SK-N-MC (cell line): ENCODE results near the gene GAS6.

ENCODE experiments used
- EZH2 ChIP-seq: fragments of 200-600 bp; sonication (generic); IDR thresholded peaks from one replicate; pipeline ENCODE4 v1.6.1; 2017; ENCODE audit warnings: antibody characterized with exemption
- POLR2AphosphoS5 ChIP-seq: IDR thresholded peaks from 2 replicates; pipeline ENCODE4 v1.6.1; 2012; ENCODE audit warnings: mild to moderate bottlenecking, low read depth, low read length, borderline replicate concordance

GRCh38 chr13:113883921-113884804 lies 20.3 kb upstream of the GAS6 start:
- TF ChIP-seq POLR2AphosphoS5 (no peak), EZH2 (no peak)
